Upper lobe of left lung (tissue), 4 donors: ENCODE results near the gene CHRND.

Experiments used
- CTCF ChIP-seq, 6 experiments: fragments of 450-650 bp in 4 of 6; fragments of 200-600 bp in 2 of 6; sonication (generic) in 2 of 6; IDR thresholded peaks; one replicate each; pipeline ENCODE4 v1.5.1; 2016 to 2019; ENCODE audit warnings: antibody characterized with exemption in 6 of 6
- EP300 ChIP-seq, 4 donors: sonication (generic); formaldehyde crosslinking; IDR thresholded peaks; one replicate each; pipeline ENCODE4 v1.5.1; 2017; ENCODE audit warnings: antibody characterized with exemption in 4 of 4, control low read depth in 2 of 4
- POLR2A ChIP-seq, 4 donors: fragments of 450-650 bp; IDR thresholded peaks; one replicate each; pipeline ENCODE4 v1.5.1; 2016 to 2017; ENCODE audit warnings: antibody characterized with exemption in 4 of 4, mild to moderate bottlenecking in 2 of 4
- POLR2AphosphoS5 ChIP-seq, 2 donors: sonication (generic); formaldehyde crosslinking; IDR thresholded peaks; one replicate each; pipeline ENCODE4 v1.5.1; 2017; ENCODE audit warnings: antibody characterized with exemption in 2 of 2

GRCh38 chr2:232584238-232584637 lies 58.3 kb downstream of the CHRND start:
- TF ChIP-seq POLR2A (IDR thresholded peaks at IDR 0.05) (no peak), CTCF (IDR thresholded peaks at IDR 0.05) (no peak), POLR2AphosphoS5 (IDR thresholded peaks at IDR 0.05) (no peak), EP300 (IDR thresholded peaks at IDR 0.05) (no peak)
